H9 (cell line): ENCODE measurements around the gene SNPH. TPM values are rescaled to one million over a fixed set of nuclear protein-coding genes. Genes with fewer than 3 reads are reported as not detected.

Experiments used
- DNase-seq: peaks from one replicate; pipeline ENCODE4 v3.0.0-alpha.2; 2017
- H2AFZ ChIP-seq: one replicate; pipeline ENCODE4 v1.6.1; 2013; ENCODE audit warnings: mild to moderate bottlenecking, low read length, control low read depth, moderate library complexity
- H2AK5ac ChIP-seq: 2 replicates; pipeline ENCODE4 v1.6.1; 2013; ENCODE audit warnings: low read length, control low read depth, mixed read lengths; ENCODE audit not compliant: insufficient read length
- H2BK120ac ChIP-seq: one replicate; pipeline ENCODE4 v1.6.1; 2013; ENCODE audit warnings: low read depth, mild to moderate bottlenecking, low read length, control low read depth, inconsistent platforms; ENCODE audit not compliant: poor library complexity, severe bottlenecking
- H2BK12ac ChIP-seq: 2 replicates; pipeline ENCODE4 v1.6.1; 2013; ENCODE audit warnings: low read length, control low read depth, mixed read lengths, low read depth; ENCODE audit not compliant: insufficient read length
- H2BK15ac ChIP-seq: 2 replicates; pipeline ENCODE4 v1.6.1; 2013; ENCODE audit warnings: low read depth, low read length, control low read depth
- H2BK20ac ChIP-seq: one replicate; pipeline ENCODE4 v1.6.1; 2013; ENCODE audit warnings: low read depth, mild to moderate bottlenecking, low read length, control low read depth, inconsistent platforms; ENCODE audit not compliant: poor library complexity, severe bottlenecking
- H2BK5ac ChIP-seq: 2 replicates; pipeline ENCODE4 v1.6.1; 2013; ENCODE audit warnings: low read length, control low read depth, mixed read lengths; ENCODE audit not compliant: insufficient read length
- H3K14ac ChIP-seq: 2 replicates; pipeline ENCODE4 v1.6.1; 2013; ENCODE audit warnings: low read length, control low read depth; ENCODE audit not compliant: insufficient read depth
- H3K18ac ChIP-seq: 2 replicates; pipeline ENCODE4 v1.6.1; 2013; ENCODE audit warnings: low read depth, mild to moderate bottlenecking, mixed read lengths, low read length, control low read depth; ENCODE audit not compliant: insufficient read length
- H3K23ac ChIP-seq: 2 replicates; pipeline ENCODE4 v1.6.1; 2013; ENCODE audit warnings: low read length, control low read depth, mixed read lengths, low read depth; ENCODE audit not compliant: insufficient read length
- H3K23me2 ChIP-seq: 2 replicates; pipeline ENCODE4 v1.6.1; 2013; ENCODE audit warnings: low read depth, mild to moderate bottlenecking, mixed read lengths, low read length, control low read depth; ENCODE audit not compliant: insufficient read length, poor library complexity, severe bottlenecking
- H3K27ac ChIP-seq: 2 replicates; pipeline ENCODE4 v1.5.1; 2013; ENCODE audit warnings: low read length, control low read depth, mixed read lengths, low read depth; ENCODE audit not compliant: insufficient read length
- H3K27me3 ChIP-seq: 2 replicates; pipeline ENCODE4 v1.6.1; 2013; ENCODE audit warnings: low read length, control low read depth, inconsistent platforms; ENCODE audit not compliant: insufficient read depth
- H3K4ac ChIP-seq: 2 replicates; pipeline ENCODE4 v1.6.1; 2013; ENCODE audit warnings: low read depth, mild to moderate bottlenecking, control low read depth, inconsistent platforms, low read length, moderate library complexity
- H3K4me1 ChIP-seq: 2 replicates; pipeline ENCODE4 v1.6.1; 2013; ENCODE audit warnings: low read length, control low read depth, inconsistent platforms; ENCODE audit not compliant: insufficient read depth
- H3K4me2 ChIP-seq: 2 replicates; pipeline ENCODE4 v1.6.1; 2013; ENCODE audit warnings: low read length, control low read depth, mixed read lengths; ENCODE audit not compliant: insufficient read length, insufficient read depth
- H3K56ac ChIP-seq: 2 replicates; pipeline ENCODE4 v1.6.1; 2013; ENCODE audit warnings: low read depth, mild to moderate bottlenecking, mixed read lengths, low read length, control low read depth; ENCODE audit not compliant: insufficient read length
- H3K79me1 ChIP-seq: 2 replicates; pipeline ENCODE4 v1.6.1; 2013; ENCODE audit warnings: low read depth, mild to moderate bottlenecking, moderate library complexity, low read length, control low read depth, inconsistent platforms; ENCODE audit not compliant: insufficient read depth, poor library complexity, severe bottlenecking
- H3K79me2 ChIP-seq: 2 replicates; pipeline ENCODE4 v1.6.1; 2013; ENCODE audit warnings: low read length, control low read depth, inconsistent platforms; ENCODE audit not compliant: insufficient read depth
- H3K9ac ChIP-seq: 2 replicates; pipeline ENCODE4 v1.6.1; 2013; ENCODE audit warnings: low read length, control low read depth, mixed read lengths; ENCODE audit not compliant: insufficient read length; ENCODE audit errors: extremely low read depth
- H3K9me3 ChIP-seq: one replicate; pipeline ENCODE4 v1.6.1; 2013; ENCODE audit warnings: low read depth, low read length, inconsistent platforms; ENCODE audit not compliant: control insufficient read depth
- H3T11ph ChIP-seq: one replicate; pipeline ENCODE4 v1.6.1; 2013; ENCODE audit warnings: mild to moderate bottlenecking, low read length, control low read depth, inconsistent platforms
- H4K20me1 ChIP-seq: one replicate; pipeline ENCODE4 v1.6.1; 2013; ENCODE audit not compliant: control insufficient read depth, insufficient read length, insufficient read depth
- H4K5ac ChIP-seq: 2 replicates; pipeline ENCODE4 v1.6.1; 2013; ENCODE audit warnings: low read depth, mild to moderate bottlenecking, mixed read lengths, low read length, control low read depth; ENCODE audit not compliant: insufficient read length
- H4K8ac ChIP-seq: replicated peaks from 2 replicates; pipeline ENCODE4 v1.6.1; 2013; ENCODE audit warnings: low read length, control low read depth, mixed read lengths, low read depth; ENCODE audit not compliant: insufficient read length
- H4K91ac ChIP-seq: 2 replicates; pipeline ENCODE4 v1.6.1; 2013; ENCODE audit warnings: low read depth, mild to moderate bottlenecking, moderate library complexity, mixed read lengths, low read length, control low read depth; ENCODE audit not compliant: insufficient read length
- H3K27ac Mint-ChIP-seq, 3 experiments: 2 replicates in 2 of 3; 3 replicates in 1 of 3; pipeline ENCODE4 v1.8.0; 2020 to 2021; ENCODE audit warnings: mixed read lengths in 3 of 3, mild to moderate bottlenecking in 1 of 3, moderate library complexity in 1 of 3
- H3K27me3 Mint-ChIP-seq: 2 replicates; pipeline ENCODE4 v1.8.0; 2021; ENCODE audit warnings: low read depth, mild to moderate bottlenecking, moderate library complexity, mixed read lengths
- H3K36me3 Mint-ChIP-seq, 3 experiments: 2 replicates in 2 of 3; 3 replicates in 1 of 3; pipeline ENCODE4 v1.8.0; 2020 to 2021; ENCODE audit warnings: low read depth in 3 of 3, mixed read lengths in 3 of 3; ENCODE audit not compliant: insufficient read depth in 1 of 3
- H3K4me1 Mint-ChIP-seq, 2 experiments: 2 replicates each; pipeline ENCODE4 v1.8.0; 2020; ENCODE audit warnings: mixed read lengths in 2 of 2
- H3K4me3 Mint-ChIP-seq, 2 experiments: 2 replicates in 1 of 2; 3 replicates in 1 of 2; pipeline ENCODE4 v1.8.0; 2020 to 2021; ENCODE audit warnings: mild to moderate bottlenecking in 2 of 2, mixed read lengths in 2 of 2, moderate library complexity in 1 of 2
- H3K9me3 Mint-ChIP-seq, 2 experiments: 2 replicates in 1 of 2; 3 replicates in 1 of 2; pipeline ENCODE4 v1.8.0; 2020; ENCODE audit warnings: mild to moderate bottlenecking in 2 of 2, mixed read lengths in 2 of 2, moderate library complexity in 1 of 2
- CTCF ChIP-seq: fragments of 200-600 bp; sonication (generic); conservative IDR thresholded peaks from 3 replicates; pipeline ENCODE4 v1.8.0; 2021; ENCODE audit warnings: antibody characterized with exemption, mild to moderate bottlenecking
- WGBS: extraction: QIAGEN DNeasy Blood & Tissue Kit; methylation state at CpG from one replicate; pipeline ENCODE4 v1.1.7; 2013; ENCODE audit warnings: missing lambda C conversion rate, low lambda C conversion rate, mixed read lengths; ENCODE audit not compliant: insufficient read length; ENCODE audit errors: extremely low coverage; 5-methylcytosine and 5-hydroxymethylcytosine counted together
- total RNA-seq: library from RNA; stranded (reverse); gene quantifications from 2 replicates; pipeline ENCODE4 v1.2.1, GENCODE V29; 2021

Gene SNPH
- total RNA-seq, 1 experiment from 2014 or later = 1.8 TPM

GRCh38 chr20:1308702-1309095, 42.6 kb downstream of the SNPH start:
- Histone ChIP-seq H4K20me1 (no peaks in the 10 kb centered on the region), H3K9me3 (no peaks in the 10 kb centered on the region), H3K56ac (no peak overlapping the region), H4K8ac (no peak overlapping the region), H3K9ac (no peak overlapping the region), H2AFZ (no peak overlapping the region), H3T11ph (no peak overlapping the region), H3K79me2 (no peaks in the 10 kb centered on the region), H4K91ac (no peak overlapping the region), H3K4ac (no peak overlapping the region), H3K23me2 (peaks cover 5% of the 10 kb centered on the region), H3K18ac (no peak overlapping the region), H3K4me1 (no peaks in the 10 kb centered on the region; the same call in 1 of the 2 replicates), H2BK5ac (no peak overlapping the region), H2BK120ac (no peak overlapping the region), H3K14ac (no peak overlapping the region), H3K4me2 (no peak overlapping the region), H2BK15ac (no peak overlapping the region), H2BK20ac (no peak overlapping the region), H2BK12ac (no peak overlapping the region), H4K5ac (no peak overlapping the region), H3K79me1 (no peaks in the 10 kb centered on the region), H3K23ac (no peak overlapping the region), H3K27ac (no peak overlapping the region), H3K27me3 (no peaks in the 10 kb centered on the region), H2AK5ac (no peak overlapping the region)
- TF ChIP-seq CTCF = no peak
- H3K4me3 Mint-ChIP-seq = no peak overlapping the region
- no CpG with 5 or more reads among the region's 9 CpGs for WGBS
- peaks cover 6% of the 10 kb centered on the region for H3K27me3 Mint-ChIP-seq
- H3K27ac Mint-ChIP-seq = no peak overlapping the region
- peaks cover 9 to 13% of the 10 kb centered on the region in 2 experiments for H3K4me1 Mint-ChIP-seq
- DNase-seq = no peak
- H3K36me3 Mint-ChIP-seq = no peaks in the 10 kb centered on the region; a peak in 1 of 7 replicates
- H3K9me3 Mint-ChIP-seq = no peaks in the 10 kb centered on the region
